ENCODE data around the gene NFASC.

GRCh38 chr1:204870160-204870912 lies at the start of gene NFASC:
- TF ChIP-seq CTCF (IDR thresholded peaks at IDR 0.05) (no peak), POLR2A (IDR thresholded peaks at IDR 0.05) (no peak)

Measured in testis (tissue), 2 donors.